Tibial nerve (tissue), 4 donors: ENCODE results near the gene ADGRE2.

ENCODE experiments used
- CTCF ChIP-seq, 5 experiments: fragments of 200-600 bp in 3 of 5; fragments of 450-650 bp in 2 of 5; sonication (generic) in 3 of 5; IDR thresholded peaks; one replicate each; pipeline ENCODE4 v1.5.1; 2016 to 2019; ENCODE audit warnings: antibody characterized with exemption in 5 of 5, mild to moderate bottlenecking in 3 of 5, moderate library complexity in 2 of 5
- EP300 ChIP-seq, 2 donors: sonication (generic); formaldehyde crosslinking; IDR thresholded peaks; one replicate each; pipeline ENCODE4 v1.6.1; 2017; ENCODE audit warnings: antibody characterized with exemption in 2 of 2, mild to moderate bottlenecking in 1 of 2
- POLR2A ChIP-seq, 2 donors: fragments of 450-650 bp; IDR thresholded peaks; one replicate each; pipeline ENCODE4 v1.6.1; 2017; ENCODE audit warnings: antibody characterized with exemption in 2 of 2, mild to moderate bottlenecking in 2 of 2, moderate library complexity in 2 of 2

- TF ChIP-seq POLR2A (IDR thresholded peaks at IDR 0.05) = no peak
- no peak for TF ChIP-seq CTCF (IDR thresholded peaks at IDR 0.05)
- no peak for TF ChIP-seq EP300 (IDR thresholded peaks at IDR 0.05)
These were observed 8.2 kb downstream of the ADGRE2 start for GRCh38 chr19:14770136-14770535.
